Measurements from ENCODE around the gene ZNF503.

The ZNF503 gene

DNA sequence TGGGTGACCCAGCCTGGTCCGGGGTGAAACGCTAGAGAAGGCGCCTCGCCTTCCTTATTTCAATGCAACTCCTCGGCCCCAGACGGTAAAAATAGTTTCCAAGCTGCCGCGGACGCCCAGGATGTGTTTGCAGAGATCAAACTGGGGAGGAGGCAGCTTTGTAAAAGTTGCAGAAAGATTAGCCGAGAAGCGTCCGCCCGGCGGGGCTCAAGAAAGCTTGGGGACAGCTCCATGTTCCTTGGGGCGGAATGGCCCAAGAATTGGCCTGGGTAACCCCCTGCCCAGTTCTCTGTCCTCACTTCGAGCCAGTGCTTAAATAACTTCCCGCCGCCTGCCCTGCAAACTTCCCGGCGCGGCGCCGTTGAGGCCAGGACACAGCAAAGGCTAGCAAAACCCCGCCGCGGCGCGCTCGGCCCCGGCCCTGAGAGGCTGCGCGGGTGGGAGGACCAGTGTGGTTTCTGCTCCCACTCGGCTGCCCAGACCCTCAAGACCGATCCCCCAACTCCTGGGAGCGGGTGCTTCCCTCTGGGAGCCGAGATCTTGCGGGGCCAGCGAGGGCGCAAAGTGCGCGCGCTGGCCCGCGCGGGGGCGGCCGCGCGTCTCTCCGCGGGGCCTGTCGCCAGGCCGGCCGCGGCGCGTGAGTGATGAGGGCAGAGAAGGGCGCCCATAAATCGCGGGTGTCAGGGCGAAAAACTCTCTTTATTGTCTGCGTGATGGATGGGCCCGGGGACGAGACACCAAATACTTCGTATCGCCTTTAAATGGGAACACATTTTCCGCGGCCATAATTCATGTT is 6.3 kb upstream of the ZNF503 start:
- Histone ChIP-seq H3K4me2 (ENCODE audit: low read depth, low read length, poor library complexity, severe bottlenecking) (no peak overlapping the region), H3K27ac (ENCODE audit: low read depth, low read length) (no peak overlapping the region), H3K79me2 (ENCODE audit: insufficient read depth, low read length) (no peaks in the 10 kb centered on the region), H3K9ac (ENCODE audit: low read length) (no peak overlapping the region), H3K9me3 (ENCODE audit: insufficient read depth, low read length) (no peaks in the 10 kb centered on the region), H3K9me2 (replicated peaks; ENCODE audit: insufficient read depth, low read length) (no peaks in the 10 kb centered on the region), H3K4me3 (ENCODE audit: insufficient read depth, low read length, poor library complexity, severe bottlenecking) (no peak overlapping the region), H3K36me3 (ENCODE audit: low read length) (no peaks in the 10 kb centered on the region), H3F3A (ENCODE audit: insufficient read depth) (no peaks in the 10 kb centered on the region), H3K27me3 (ENCODE audit: low read length) (no peaks in the 10 kb centered on the region), H2AFZ (ENCODE audit: low read depth, low read length, severe bottlenecking) (no peak overlapping the region), H4K20me1 (ENCODE audit: low read depth, low read length) (no peaks in the 10 kb centered on the region)
- TF ChIP-seq EZH2phosphoT487 (conservative IDR thresholded peaks at IDR 0.05; ENCODE audit: low read length), result no peak
- no peak for TF ChIP-seq CTCF (IDR thresholded peaks at IDR 0.05; ENCODE audit: insufficient read depth, low read length, poor library complexity, severe bottlenecking)

DNA sequence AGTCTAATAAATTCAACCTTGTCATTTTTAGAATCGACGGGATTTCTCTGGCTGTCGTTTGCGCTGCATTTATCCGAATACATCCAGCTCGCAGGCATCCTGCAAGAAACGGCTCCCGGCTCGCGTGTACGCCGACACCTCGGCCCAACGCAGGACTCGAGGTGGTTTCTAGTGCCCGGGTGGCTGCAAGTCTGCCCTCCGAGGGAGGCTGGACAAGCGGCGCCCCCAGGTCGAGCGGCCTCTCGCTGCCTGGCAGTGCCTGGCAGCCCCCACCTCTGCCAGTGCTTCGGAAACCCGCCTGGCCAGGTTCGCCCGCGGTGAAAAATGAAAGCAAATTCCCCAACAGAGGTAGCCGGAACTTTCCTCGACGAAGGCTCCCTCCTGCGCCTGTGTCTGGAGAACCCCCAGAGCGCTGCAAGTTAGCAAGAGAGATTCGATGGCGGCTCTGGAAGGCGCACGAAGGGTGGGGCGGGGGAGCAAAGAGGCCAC is 5.7 kb upstream of the ZNF503 start:
- Histone ChIP-seq H3K4me3 (ENCODE audit: insufficient read depth, low read length, poor library complexity, severe bottlenecking) (no peak overlapping the region), H3K9ac (ENCODE audit: low read length) (no peak overlapping the region), H3K4me2 (ENCODE audit: low read depth, low read length, poor library complexity, severe bottlenecking) (no peak overlapping the region), H3K27me3 (ENCODE audit: low read length) (no peaks in the 10 kb centered on the region), H3F3A (ENCODE audit: insufficient read depth) (no peaks in the 10 kb centered on the region), H3K27ac (ENCODE audit: low read depth, low read length) (no peak overlapping the region), H2AFZ (ENCODE audit: low read depth, low read length, severe bottlenecking) (no peak overlapping the region), H3K9me2 (replicated peaks; ENCODE audit: insufficient read depth, low read length) (no peaks in the 10 kb centered on the region), H3K79me2 (ENCODE audit: insufficient read depth, low read length) (no peaks in the 10 kb centered on the region), H3K36me3 (ENCODE audit: low read length) (no peaks in the 10 kb centered on the region), H3K9me3 (ENCODE audit: insufficient read depth, low read length) (no peaks in the 10 kb centered on the region), H4K20me1 (ENCODE audit: low read depth, low read length) (no peaks in the 10 kb centered on the region)
- TF ChIP-seq CTCF (IDR thresholded peaks at IDR 0.05; ENCODE audit: insufficient read depth, low read length, poor library complexity, severe bottlenecking) (no peak), EZH2phosphoT487 (conservative IDR thresholded peaks at IDR 0.05; ENCODE audit: low read length) (no peak)

- Histone ChIP-seq H3K4me2 (ENCODE audit: low read depth, low read length, poor library complexity, severe bottlenecking) (no peak overlapping the region), H3K27me3 (ENCODE audit: low read length) (no peaks in the 10 kb centered on the region)
- no peak for TF ChIP-seq EZH2phosphoT487 (conservative IDR thresholded peaks at IDR 0.05; ENCODE audit: low read length)
- no peak for TF ChIP-seq CTCF (IDR thresholded peaks at IDR 0.05; ENCODE audit: insufficient read depth, low read length, poor library complexity, severe bottlenecking)
These were observed 5.1 kb upstream of the ZNF503 start for GRCh38 chr10:75406462-75407223.

More at GRCh38 chr10:75406462-75407223, 5.1 kb upstream of the ZNF503 start:
- H3K9ac ChIP-seq (ENCODE audit: low read length), result no peak overlapping the region
- no peaks in the 10 kb centered on the region for H3K79me2 ChIP-seq (ENCODE audit: insufficient read depth, low read length)
- H3K36me3 ChIP-seq (ENCODE audit: low read length), result no peaks in the 10 kb centered on the region
- H4K20me1 ChIP-seq (ENCODE audit: low read depth, low read length), result no peaks in the 10 kb centered on the region
- H3K27ac ChIP-seq (ENCODE audit: low read depth, low read length), result no peak overlapping the region
- no peak overlapping the region for H3K4me3 ChIP-seq (ENCODE audit: insufficient read depth, low read length, poor library complexity, severe bottlenecking)
- H2AFZ ChIP-seq (ENCODE audit: low read depth, low read length, severe bottlenecking), result no peak overlapping the region
- H3K9me3 ChIP-seq (ENCODE audit: insufficient read depth, low read length), result no peaks in the 10 kb centered on the region
- no peaks in the 10 kb centered on the region for H3F3A ChIP-seq (ENCODE audit: insufficient read depth)
- H3K9me2 ChIP-seq (replicated peaks; ENCODE audit: insufficient read depth, low read length), result no peaks in the 10 kb centered on the region
